ENCODE results near the gene SURF6.
"Not testable (repeated sequence)": the region's sequence is repeated elsewhere in the genome, so short reads cannot be mapped to it uniquely, and the experiment has no call there.

Gene SURF6

DNA sequence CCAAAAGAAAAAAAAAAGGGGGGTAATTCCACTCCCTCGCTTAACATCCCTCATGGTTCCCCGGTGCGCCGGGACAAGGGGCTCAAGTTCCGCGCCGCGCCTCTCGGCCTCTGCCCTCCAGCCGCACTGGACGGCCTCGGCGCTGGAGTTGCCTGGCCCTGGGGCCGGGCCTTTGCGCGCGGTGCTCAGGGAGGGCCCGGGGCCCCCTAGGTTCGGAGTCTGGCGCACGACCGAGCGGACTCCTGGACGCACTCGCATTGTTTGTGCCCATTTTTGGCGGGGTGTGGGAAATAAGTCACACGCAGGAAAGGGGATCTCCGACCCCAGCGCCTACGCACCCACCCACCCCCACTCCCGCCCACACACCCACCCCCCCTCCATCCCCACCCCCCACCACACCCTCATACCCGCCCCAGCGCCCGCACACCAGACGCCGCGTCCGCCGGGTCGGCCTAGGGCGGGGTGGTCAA, 11.6 kb upstream of the SURF6 start:
- H3K4me1 ChIP-seq (ENCODE audit: insufficient read depth, low read length) = peaks cover 4% of the 10 kb centered on the region; the same call in 1 of the 2 replicates

DNA sequence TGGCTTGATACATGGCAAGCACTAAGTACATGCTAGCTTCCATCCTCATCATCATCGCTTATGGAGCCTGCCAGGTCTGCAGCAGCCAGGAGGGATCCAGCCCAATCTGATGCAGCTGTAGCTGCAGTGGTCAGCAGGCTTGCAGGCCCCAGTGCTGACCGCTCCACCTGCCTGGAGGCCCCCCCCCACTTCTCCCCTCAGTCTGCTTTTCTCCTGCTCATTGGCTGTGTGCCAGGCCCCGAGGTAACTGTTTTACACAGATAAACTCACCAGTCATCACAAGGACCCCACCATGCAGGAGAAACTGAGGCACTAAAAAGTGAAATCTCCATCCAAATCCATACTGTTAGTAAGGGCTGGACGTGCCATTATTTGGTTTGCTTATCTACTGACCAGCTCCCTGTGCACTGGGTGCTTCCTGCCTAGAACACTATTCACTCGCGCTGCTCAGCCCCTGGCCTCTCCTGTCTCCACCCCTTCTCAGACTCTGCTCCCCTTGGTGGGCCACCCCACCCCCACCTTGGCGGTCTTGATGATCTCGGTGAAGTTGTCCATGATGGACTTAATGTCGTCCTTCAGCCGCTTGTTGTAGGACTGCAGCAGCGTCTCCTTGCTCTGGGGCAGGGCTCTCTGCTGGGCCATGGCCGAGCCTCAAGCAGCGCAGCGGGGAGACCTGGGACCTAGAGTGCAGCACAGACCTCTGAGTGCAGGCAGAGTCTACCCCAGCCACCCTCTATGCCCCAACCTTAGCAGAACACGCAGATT, 10.2 kb upstream of the SURF6 start:
- H3K4me1 ChIP-seq (ENCODE audit: insufficient read depth, low read length) = peaks cover 4% of the 10 kb centered on the region; the same call in 1 of the 2 replicates
- peak overlapping the region; percentile 100 for H3K9ac ChIP-seq (ENCODE audit: low read depth, low read length)
- no peaks in the 10 kb centered on the region for H3K9me3 ChIP-seq (ENCODE audit: control insufficient read depth, insufficient read depth, low read length)
- H3K36me3 ChIP-seq (ENCODE audit: insufficient read depth, low read length) = peaks cover 41% of the 10 kb centered on the region

More for the DNA sequence above, 11.6 kb upstream of the SURF6 start:
- Histone ChIP-seq H3K9me3 (ENCODE audit: control insufficient read depth, insufficient read depth, low read length) (no peaks in the 10 kb centered on the region), H3K36me3 (ENCODE audit: insufficient read depth, low read length) (peaks cover 45% of the 10 kb centered on the region), H3K9ac (ENCODE audit: low read depth, low read length) (peak overlapping the region; percentile 100)

DNA sequence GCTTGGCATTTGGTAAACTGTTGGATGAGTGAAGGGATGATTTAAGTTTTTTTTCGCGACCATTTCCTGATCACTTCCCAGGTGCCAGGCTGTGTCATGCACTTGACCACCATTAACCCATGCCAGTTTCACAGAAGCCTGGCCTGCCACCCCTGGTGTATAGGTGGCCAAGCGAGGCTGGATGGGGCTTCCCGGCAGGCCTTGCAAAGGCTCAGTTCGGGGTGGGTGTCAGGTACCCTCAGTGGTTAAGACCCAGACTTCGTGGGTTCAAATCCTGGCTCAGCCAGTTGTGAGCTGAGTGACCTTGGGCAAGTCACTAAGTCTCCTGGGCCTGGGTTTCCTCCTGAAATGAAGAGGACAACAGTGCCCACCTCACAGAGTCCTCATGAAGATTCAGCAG, 9.6 kb upstream of the SURF6 start:
- Histone ChIP-seq H3K9me3 (ENCODE audit: control insufficient read depth, insufficient read depth, low read length) (no peaks in the 10 kb centered on the region), H3K9ac (ENCODE audit: low read depth, low read length) (no peak overlapping the region), H3K4me1 (ENCODE audit: insufficient read depth, low read length) (peaks cover 4% of the 10 kb centered on the region; the same call in 1 of the 2 replicates), H3K36me3 (ENCODE audit: insufficient read depth, low read length) (peaks cover 37% of the 10 kb centered on the region)

DNA sequence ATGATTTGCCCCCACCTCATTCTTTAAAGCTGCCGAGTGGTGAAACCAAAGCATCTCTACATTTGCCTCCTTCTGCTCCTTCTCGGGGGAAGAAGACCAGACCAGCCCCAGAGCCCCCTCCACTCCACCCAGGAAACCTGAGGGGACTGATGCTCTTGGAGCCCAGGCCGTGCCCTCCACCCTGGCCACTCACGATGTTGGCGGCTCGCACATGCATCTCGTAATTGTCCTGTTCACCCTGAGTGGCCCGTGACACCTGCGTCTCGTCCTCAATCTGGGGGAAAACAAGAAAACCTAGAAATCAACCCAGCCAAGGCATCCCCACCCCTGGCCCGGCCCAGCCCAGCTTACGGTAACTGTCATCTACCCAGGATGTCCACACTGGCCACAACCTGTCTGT, 9.0 kb upstream of the SURF6 start:
- no peak overlapping the region for H3K9ac ChIP-seq (ENCODE audit: low read depth, low read length)
- H3K36me3 ChIP-seq (ENCODE audit: insufficient read depth, low read length) = peaks cover 33% of the 10 kb centered on the region
- peaks cover 4% of the 10 kb centered on the region; the same call in 1 of the 2 replicates for H3K4me1 ChIP-seq (ENCODE audit: insufficient read depth, low read length)
- H3K9me3 ChIP-seq (ENCODE audit: control insufficient read depth, insufficient read depth, low read length) = no peaks in the 10 kb centered on the region

DNA sequence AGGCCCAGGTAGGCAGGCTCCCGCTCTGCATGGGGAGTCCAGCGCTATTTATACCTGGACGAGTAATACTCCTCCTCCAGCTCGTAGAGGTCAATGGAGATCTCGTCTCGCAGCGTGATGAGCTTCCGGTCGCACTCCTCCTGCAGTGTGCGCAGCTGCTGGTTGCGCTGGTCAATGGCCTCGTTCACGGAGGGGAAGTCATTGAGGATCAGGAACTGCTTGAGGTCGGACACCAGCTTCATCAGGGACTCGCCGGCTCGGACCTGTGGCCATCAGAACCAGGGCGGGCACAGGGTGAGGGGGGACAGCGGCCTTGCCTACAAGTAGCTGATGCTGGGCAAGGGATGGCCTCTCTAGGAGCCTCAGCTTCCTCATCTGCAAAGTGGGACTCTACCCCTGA, 8.1 kb upstream of the SURF6 start:
- no peak overlapping the region for H3K9ac ChIP-seq (ENCODE audit: low read depth, low read length)
- peaks cover 31% of the 10 kb centered on the region for H3K36me3 ChIP-seq (ENCODE audit: insufficient read depth, low read length)
- no peaks in the 10 kb centered on the region for H3K9me3 ChIP-seq (ENCODE audit: control insufficient read depth, insufficient read depth, low read length)
- H3K4me1 ChIP-seq (ENCODE audit: insufficient read depth, low read length) = peaks cover 4% of the 10 kb centered on the region; the same call in 1 of the 2 replicates

DNA sequence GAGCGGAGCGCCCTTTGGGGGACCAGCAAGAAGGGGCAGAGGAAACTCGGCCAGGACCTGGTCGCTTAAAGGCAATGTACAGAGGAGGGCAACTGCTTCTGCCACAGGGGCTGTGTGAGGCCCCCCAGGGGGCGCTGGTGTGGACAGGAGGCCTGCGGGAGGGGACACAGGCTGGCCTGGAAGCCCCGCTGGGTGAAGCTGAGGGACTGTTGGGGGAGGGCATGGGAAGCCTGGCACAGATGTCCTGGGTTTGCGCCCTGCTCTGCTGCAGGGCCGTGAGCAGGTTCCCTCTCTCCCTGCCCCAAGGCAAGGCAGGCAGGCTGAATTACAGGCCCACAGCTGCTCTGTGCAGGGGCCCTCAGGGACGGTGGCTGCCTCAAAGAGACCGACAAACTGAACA, 6.6 kb upstream of the SURF6 start:
- peaks cover 29% of the 10 kb centered on the region for H3K36me3 ChIP-seq (ENCODE audit: insufficient read depth, low read length)
- H3K4me1 ChIP-seq (ENCODE audit: insufficient read depth, low read length) = peaks cover 4% of the 10 kb centered on the region; the same call in 1 of the 2 replicates
- no peaks in the 10 kb centered on the region for H3K9me3 ChIP-seq (ENCODE audit: control insufficient read depth, insufficient read depth, low read length)
- no peak overlapping the region for H3K9ac ChIP-seq (ENCODE audit: low read depth, low read length)

DNA sequence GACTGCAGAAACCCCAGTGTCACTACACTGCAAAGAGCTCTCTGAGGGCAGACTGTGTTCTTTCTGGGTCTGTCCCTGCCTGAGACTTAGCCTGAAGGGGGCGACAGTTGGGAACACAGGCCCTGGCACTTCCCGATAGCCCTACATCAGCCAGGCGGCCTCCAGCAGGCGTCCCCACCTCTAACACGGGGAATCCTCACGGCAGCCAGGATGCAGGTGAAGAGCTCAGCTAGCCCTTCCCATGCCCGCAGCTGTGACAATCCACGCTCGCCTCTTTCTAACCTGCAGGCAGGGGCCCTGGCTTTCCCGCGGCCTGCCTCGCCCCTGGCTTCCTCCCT, 6.0 kb upstream of the SURF6 start:
- H3K36me3 ChIP-seq (ENCODE audit: insufficient read depth, low read length) = peaks cover 29% of the 10 kb centered on the region
- no peak overlapping the region for H3K9ac ChIP-seq (ENCODE audit: low read depth, low read length)
- no peaks in the 10 kb centered on the region for H3K9me3 ChIP-seq (ENCODE audit: control insufficient read depth, insufficient read depth, low read length)
- peaks cover 4% of the 10 kb centered on the region; the same call in 1 of the 2 replicates for H3K4me1 ChIP-seq (ENCODE audit: insufficient read depth, low read length)

DNA sequence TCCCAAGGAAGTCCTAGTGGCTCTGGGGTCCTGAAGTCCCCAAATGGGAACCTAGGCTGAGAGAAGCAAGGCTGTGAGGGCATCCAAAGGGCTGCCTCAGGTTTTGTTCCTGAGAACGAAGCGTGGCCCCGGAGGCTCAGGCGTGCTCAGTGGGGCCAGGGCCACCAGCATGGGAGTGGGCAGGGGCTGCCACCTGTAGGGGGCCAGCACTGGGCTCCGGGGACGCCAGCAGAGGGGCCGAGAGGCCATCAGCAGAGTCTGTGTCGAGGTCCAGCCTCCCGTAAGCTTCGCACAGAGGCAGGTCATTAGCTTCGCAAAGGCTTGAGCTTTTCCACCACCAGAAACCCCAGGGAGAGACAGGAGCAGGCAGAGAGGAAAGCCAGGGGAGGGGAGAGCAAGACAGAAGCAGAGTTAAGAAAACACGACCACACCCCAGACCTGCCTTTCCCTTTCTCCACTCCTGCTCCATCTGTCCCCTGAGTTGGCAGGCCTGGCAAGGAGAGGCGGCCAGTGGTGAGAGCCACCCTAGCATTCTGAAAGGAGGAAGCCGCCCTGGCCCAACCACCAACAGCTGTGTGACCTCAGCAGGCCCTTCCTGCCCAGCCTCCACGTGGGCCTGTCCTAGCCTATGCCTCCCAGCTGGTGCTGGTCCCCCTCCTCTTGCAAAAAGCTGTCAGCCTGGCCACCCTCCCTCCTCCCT, 5.5 kb upstream of the SURF6 start:
- H3K4me1 ChIP-seq (ENCODE audit: insufficient read depth, low read length) = peaks cover 3% of the 10 kb centered on the region; the same call in 1 of the 2 replicates
- no peaks in the 10 kb centered on the region for H3K9me3 ChIP-seq (ENCODE audit: control insufficient read depth, insufficient read depth, low read length)
- no peak overlapping the region for H3K9ac ChIP-seq (ENCODE audit: low read depth, low read length)
- H3K36me3 ChIP-seq (ENCODE audit: insufficient read depth, low read length) = peaks cover 29% of the 10 kb centered on the region

DNA sequence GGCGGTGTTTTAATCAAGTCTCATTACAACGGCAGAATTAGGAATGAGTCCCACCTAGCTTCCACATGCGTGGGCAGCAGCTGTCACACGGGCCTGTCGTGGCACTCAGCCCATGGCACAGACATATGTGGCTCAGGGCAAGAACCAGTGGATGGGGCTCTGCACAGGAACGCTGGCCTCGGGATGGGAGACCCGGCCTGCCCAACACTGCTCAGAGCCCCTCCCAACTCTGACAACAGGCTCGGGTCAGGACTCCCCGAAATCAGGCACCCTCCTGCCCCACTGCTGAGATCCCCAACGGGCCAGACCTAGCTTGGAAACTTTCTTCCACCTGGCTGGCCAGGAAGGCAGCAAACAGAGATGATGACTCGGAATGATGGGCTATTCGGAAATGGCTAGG, 4.9 kb upstream of the SURF6 start:
- H3K9me3 ChIP-seq (ENCODE audit: control insufficient read depth, insufficient read depth, low read length) = no peaks in the 10 kb centered on the region
- H3K9ac ChIP-seq (ENCODE audit: low read depth, low read length) = no peak overlapping the region
- peaks cover 29% of the 10 kb centered on the region for H3K36me3 ChIP-seq (ENCODE audit: insufficient read depth, low read length)
- no peaks in the 10 kb centered on the region for H3K4me1 ChIP-seq (ENCODE audit: insufficient read depth, low read length)

DNA sequence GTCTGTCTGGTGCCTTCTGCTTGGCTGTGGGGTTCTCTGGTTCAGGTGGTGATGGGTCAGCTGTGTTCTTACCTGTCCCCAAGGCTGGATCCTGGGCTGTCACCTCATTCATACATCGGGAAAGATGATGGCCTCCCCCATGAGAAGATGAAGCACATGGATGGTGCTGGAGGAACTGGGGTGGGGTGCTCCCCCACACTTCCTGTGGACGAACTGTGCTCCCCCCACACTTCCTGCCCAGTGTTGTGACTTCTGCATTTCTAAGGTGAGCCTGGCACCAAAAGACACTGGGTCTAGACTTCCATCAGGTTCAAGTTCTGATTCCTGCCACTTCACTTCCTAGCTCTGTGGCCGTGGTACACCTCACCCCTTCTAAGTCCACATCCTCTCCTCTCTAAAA, 4.3 kb upstream of the SURF6 start:
- no peak overlapping the region for H3K9ac ChIP-seq (ENCODE audit: low read depth, low read length)
- no peaks in the 10 kb centered on the region for H3K9me3 ChIP-seq (ENCODE audit: control insufficient read depth, insufficient read depth, low read length)
- peaks cover 23% of the 10 kb centered on the region for H3K36me3 ChIP-seq (ENCODE audit: insufficient read depth, low read length)
- H3K4me1 ChIP-seq (ENCODE audit: insufficient read depth, low read length) = no peaks in the 10 kb centered on the region

DNA sequence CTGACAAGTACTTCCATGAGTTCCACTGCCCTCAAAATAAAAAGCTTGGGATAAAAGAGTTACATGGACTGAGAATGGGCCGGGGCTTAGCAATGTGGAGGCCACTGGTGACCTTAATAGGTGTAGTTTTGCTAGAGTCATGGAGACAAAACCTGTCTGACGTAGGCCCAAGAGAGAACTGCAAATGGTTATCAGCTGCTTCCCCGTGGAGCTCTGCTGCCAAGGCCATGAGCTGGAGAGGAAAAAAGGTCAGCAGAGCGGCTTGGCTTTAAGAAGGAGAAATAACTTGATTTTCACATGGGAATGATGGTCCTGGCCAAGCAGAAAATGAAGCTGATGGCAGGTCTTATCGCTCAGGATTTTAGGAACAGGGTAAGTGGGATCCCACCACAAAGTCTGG, 3.7 kb upstream of the SURF6 start:
- Histone ChIP-seq H3K36me3 (ENCODE audit: insufficient read depth, low read length) (peaks cover 22% of the 10 kb centered on the region), H3K9ac (ENCODE audit: low read depth, low read length) (no peak overlapping the region), H3K4me1 (ENCODE audit: insufficient read depth, low read length) (peaks cover 2% of the 10 kb centered on the region; the same call in 1 of the 2 replicates), H3K9me3 (ENCODE audit: control insufficient read depth, insufficient read depth, low read length) (no peaks in the 10 kb centered on the region)

DNA sequence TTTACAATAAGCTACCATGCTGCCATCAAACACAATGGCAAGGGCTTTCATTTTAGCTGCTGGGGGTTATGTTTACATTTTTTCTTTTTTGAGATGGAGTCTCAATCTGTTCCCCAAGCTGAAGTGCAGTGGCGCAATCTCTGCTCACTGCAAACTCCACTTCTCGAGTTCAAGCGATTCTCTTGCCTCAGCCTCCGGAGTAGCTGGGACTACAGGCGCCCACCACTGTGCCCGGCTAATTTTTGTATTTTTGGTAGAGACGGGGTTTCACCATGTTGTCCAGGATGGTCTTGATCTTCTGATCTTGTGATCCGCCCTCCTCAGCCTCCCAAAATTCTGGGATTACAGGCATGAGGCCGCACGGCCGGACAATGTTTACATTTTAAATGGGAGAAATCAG, 1.1 kb downstream of the SURF6 start:
- H3K9me3 ChIP-seq (ENCODE audit: control insufficient read depth, insufficient read depth, low read length); H3K4me1 ChIP-seq (ENCODE audit: insufficient read depth, low read length): not testable (repeated sequence)
- Histone ChIP-seq H3K9ac (ENCODE audit: low read depth, low read length) (peak overlapping the region; percentile 78), H3K36me3 (ENCODE audit: insufficient read depth, low read length) (peaks cover 21% of the 10 kb centered on the region)

DNA sequence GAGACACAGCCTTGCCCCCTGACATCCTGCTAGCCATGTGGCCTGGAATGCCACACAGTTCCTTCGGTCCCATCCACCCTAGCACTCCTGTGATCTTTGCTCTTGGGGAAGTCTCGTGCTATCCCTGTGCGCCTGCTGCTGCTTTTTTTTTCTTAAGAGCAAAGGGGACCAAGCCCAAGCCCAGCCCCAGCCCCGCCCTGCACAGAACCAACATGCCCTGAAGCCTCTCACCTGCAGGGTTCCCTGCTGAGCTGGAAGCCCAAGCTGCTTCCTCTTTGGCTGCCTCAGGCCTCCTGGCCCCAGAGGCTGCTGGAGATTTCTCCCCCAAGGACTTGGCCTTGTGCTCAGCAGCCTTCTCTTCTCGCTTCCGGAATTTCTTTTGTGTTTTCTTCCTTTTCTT, 1.8 kb downstream of the SURF6 start:
- no peaks in the 10 kb centered on the region for H3K9me3 ChIP-seq (ENCODE audit: control insufficient read depth, insufficient read depth, low read length)
- peaks cover 14% of the 10 kb centered on the region for H3K36me3 ChIP-seq (ENCODE audit: insufficient read depth, low read length)
- H3K4me1 ChIP-seq (ENCODE audit: insufficient read depth, low read length) = peaks cover 9% of the 10 kb centered on the region; the same call in 1 of the 2 replicates
- peak overlapping the region; percentile 78 for H3K9ac ChIP-seq (ENCODE audit: low read depth, low read length)

DNA sequence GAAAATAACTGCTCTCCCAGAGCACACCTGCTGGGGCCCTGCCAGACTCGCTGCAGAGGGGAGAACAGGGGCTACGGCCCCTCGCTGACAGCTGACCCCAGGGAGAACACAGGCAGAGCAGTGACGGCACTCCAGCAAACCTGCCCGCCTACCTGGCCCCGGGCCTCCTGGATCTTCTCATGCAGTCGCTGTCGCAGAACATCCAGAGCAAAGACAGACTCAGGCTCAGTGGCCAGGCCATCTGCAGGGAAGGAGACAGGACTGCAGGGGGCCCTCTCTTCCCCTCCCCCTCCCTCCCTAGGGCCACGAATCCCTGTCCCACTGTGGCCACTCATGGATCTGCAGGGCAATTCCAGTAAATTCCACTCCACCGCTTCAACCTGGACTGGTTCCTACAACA, 2.4 kb downstream of the SURF6 start:
- peaks cover 14% of the 10 kb centered on the region for H3K36me3 ChIP-seq (ENCODE audit: insufficient read depth, low read length)
- no peaks in the 10 kb centered on the region for H3K9me3 ChIP-seq (ENCODE audit: control insufficient read depth, insufficient read depth, low read length)
- peaks cover 11% of the 10 kb centered on the region; the same call in 1 of the 2 replicates for H3K4me1 ChIP-seq (ENCODE audit: insufficient read depth, low read length)
- H3K9ac ChIP-seq (ENCODE audit: low read depth, low read length) = peak overlapping the region; percentile 13; the same call in 1 of the 2 replicates

DNA sequence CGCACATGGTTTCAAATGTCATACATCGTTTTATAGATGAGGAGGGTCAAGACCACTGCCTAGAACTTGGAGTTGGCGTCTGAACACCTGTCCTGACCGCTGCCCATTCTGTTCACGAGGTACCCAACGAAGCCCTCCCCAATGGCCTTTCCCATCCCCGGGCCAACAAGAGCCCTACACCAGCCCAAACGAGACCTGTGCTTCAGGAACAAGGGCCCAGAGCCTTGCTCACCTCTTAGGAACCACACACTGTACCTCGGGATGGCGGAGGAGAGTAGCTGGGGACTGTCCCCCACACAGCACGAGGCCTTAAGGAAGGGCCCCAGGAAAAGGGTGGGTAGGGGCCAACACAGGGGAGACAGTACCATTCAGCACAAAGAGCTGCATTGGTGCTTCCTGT, 3.0 kb downstream of the SURF6 start:
- H3K9me3 ChIP-seq (ENCODE audit: control insufficient read depth, insufficient read depth, low read length) = no peaks in the 10 kb centered on the region
- H3K36me3 ChIP-seq (ENCODE audit: insufficient read depth, low read length) = peaks cover 14% of the 10 kb centered on the region
- no peak overlapping the region for H3K9ac ChIP-seq (ENCODE audit: low read depth, low read length)
- H3K4me1 ChIP-seq (ENCODE audit: insufficient read depth, low read length) = peaks cover 14% of the 10 kb centered on the region; the same call in 1 of the 2 replicates

All from ES-I3 (cell line).